OCI-LY7 (cell line): ENCODE data around the gene CDR2. TPM values are rescaled to one million over a fixed set of nuclear protein-coding genes. Genes with fewer than 3 reads are reported as not detected.

Experiments used
- BruUV-seq: library from RNA; stranded (reverse); fragments of 400-500 nt; replicated peaks from 2 replicates; lab custom pipeline; 2021; lab: Mats Ljungman, UMichigan
- CTCF ChIA-PET: fragments of 300-600 bp; sonication (Branson Sonifier 250); formaldehyde crosslinking; loops from one replicate; lab custom pipeline; 2022; ENCODE audit warnings: antibody characterized with exemption; ENCODE audit not compliant: unreplicated experiment; lab: Charles Lee
- POLR2A ChIA-PET: fragments of 300-600 bp; sonication (Branson Sonifier 250); formaldehyde crosslinking; loops from one replicate; lab custom pipeline; 2022; ENCODE audit warnings: antibody characterized with exemption; lab: Charles Lee
- DNase-seq: peaks from one replicate; pipeline ENCODE4 v3.0.0-alpha.2; 2015; ENCODE audit warnings: low spot score
- H2AFZ ChIP-seq: fragments of 200-600 bp; sonication (generic), shearing (Covaris generic); 2 replicates; pipeline ENCODE4 v1.6.1; 2014; ENCODE audit warnings: mild to moderate bottlenecking, antibody characterized with exemption, low read length, moderate library complexity
- H3K27ac ChIP-seq: fragments of 200-600 bp; sonication (generic); 2 replicates; pipeline ENCODE4 v1.5.1; 2014; ENCODE audit warnings: mixed run types, low read depth, mild to moderate bottlenecking, moderate library complexity, low read length, inconsistent platforms; ENCODE audit not compliant: poor library complexity, severe bottlenecking
- H3K36me3 ChIP-seq: fragments of 200-600 bp; sonication (generic); 2 replicates; pipeline ENCODE4 v1.6.1; 2014; ENCODE audit warnings: mild to moderate bottlenecking, antibody characterized with exemption, low read length, moderate library complexity, mixed read lengths; ENCODE audit not compliant: insufficient read depth
- H3K4me1 ChIP-seq: fragments of 200-600 bp; sonication (generic); 2 replicates; pipeline ENCODE4 v1.5.1; 2014; ENCODE audit warnings: mild to moderate bottlenecking, low read length; ENCODE audit not compliant: insufficient read depth, poor library complexity, severe bottlenecking
- H3K4me2 ChIP-seq: fragments of 200-600 bp; sonication (generic); 2 replicates; pipeline ENCODE4 v1.6.1; 2014; ENCODE audit warnings: mild to moderate bottlenecking, low read length
- H3K4me3 ChIP-seq: fragments of 200-600 bp; sonication (generic); 2 replicates; pipeline ENCODE4 v1.5.1; 2014; ENCODE audit warnings: mild to moderate bottlenecking, low read depth, low read length; ENCODE audit not compliant: poor library complexity, severe bottlenecking
- H3K79me2 ChIP-seq: fragments of 200-600 bp; sonication (generic); 2 replicates; pipeline ENCODE4 v1.6.1; 2016; ENCODE audit warnings: low read depth, mild to moderate bottlenecking, low read length, moderate library complexity, mixed read lengths; ENCODE audit not compliant: insufficient read depth
- H3K9me2 ChIP-seq: fragments of 200-600 bp; sonication (generic); 2 replicates; pipeline ENCODE4 v1.6.1; 2016; ENCODE audit warnings: mild to moderate bottlenecking, low read length, mixed read lengths; ENCODE audit not compliant: insufficient read depth
- H3K9me3 ChIP-seq: fragments of 200-600 bp; sonication (generic); 2 replicates; pipeline ENCODE4 v1.6.1; 2014; ENCODE audit warnings: mild to moderate bottlenecking, mixed run types, low read length, mixed read lengths
- H4K20me1 ChIP-seq: fragments of 200-600 bp; sonication (generic); 2 replicates; pipeline ENCODE4 v1.6.1; 2014; ENCODE audit warnings: mild to moderate bottlenecking, antibody characterized with exemption, low read length, moderate library complexity, mixed read lengths; ENCODE audit not compliant: insufficient read depth
- EZH2phosphoT487 ChIP-seq: fragments of 200-600 bp; sonication (generic); IDR thresholded peaks from 2 replicates; pipeline ENCODE4 v1.6.1; 2018; ENCODE audit warnings: low read depth, borderline replicate concordance, mild to moderate bottlenecking, mixed run types, antibody characterized with exemption, low read length, moderate library complexity, mixed read lengths
- intact Hi-C: fragments of 100-400 bp; cut with micrococcal nuclease; formaldehyde crosslinking; loops from one replicate; pipeline ENCODE4 v1.10.0; 2022; ENCODE audit not compliant: unreplicated experiment
- total RNA-seq, 2 experiments: library from RNA; depleted of rRNA in 1 of 2; stranded (reverse); fragments of >200 nt in 1 of 2; shearing (Covaris generic) in 1 of 2; gene quantifications; 2 replicates each; pipeline ENCODE4 v1.2.3, GENCODE V29; 2014 to 2022
- TF ChIP-seq, protein P1 (sequence below): fragments of 200-600 bp; sonication (generic); conservative IDR thresholded peaks from 2 replicates; pipeline ENCODE4 v1.5.1; 2014; ENCODE audit warnings: mild to moderate bottlenecking, antibody characterized with exemption, low read length, moderate library complexity, mixed read lengths

Gene CDR2
- total RNA-seq, 2 experiments from 2014 or later: 33.0 to 38.3 TPM

DNA sequence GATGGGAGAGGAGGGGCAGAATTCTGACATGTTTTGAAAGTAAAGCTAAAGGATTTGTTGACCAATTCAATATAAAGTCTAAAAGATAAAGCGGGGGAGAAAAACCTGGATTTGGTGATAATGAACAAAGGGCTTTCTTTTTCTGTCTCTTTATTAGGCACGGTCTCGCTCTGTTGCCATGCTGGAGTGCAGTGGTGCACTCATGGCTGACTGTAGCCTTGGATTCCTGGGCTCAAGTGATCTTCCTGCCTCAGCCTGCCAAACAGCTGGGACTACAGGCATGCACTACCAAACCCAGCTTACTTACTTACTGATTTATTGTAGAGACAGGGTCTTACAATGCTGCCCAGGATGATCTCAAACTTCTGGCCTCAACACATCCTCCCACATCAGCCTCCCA is 7.5 kb downstream of the CDR2 start:
- Histone ChIP-seq H3K4me2 (no peak overlapping the region), H3K4me3 (no peak overlapping the region), H3K27ac (no peak overlapping the region), H2AFZ (no peak overlapping the region), H3K79me2 (peaks cover 69% of the 10 kb centered on the region), H4K20me1 (peaks cover 10% of the 10 kb centered on the region; the same call in 1 of the 2 replicates), H3K9me2 (no peaks in the 10 kb centered on the region), H3K4me1 (peaks cover 35% of the 10 kb centered on the region), H3K9me3 (no peaks in the 10 kb centered on the region), H3K36me3 (peaks cover 93% of the 10 kb centered on the region)
- TF ChIP-seq EZH2phosphoT487: no peak
- TF ChIP-seq, protein P1, sequence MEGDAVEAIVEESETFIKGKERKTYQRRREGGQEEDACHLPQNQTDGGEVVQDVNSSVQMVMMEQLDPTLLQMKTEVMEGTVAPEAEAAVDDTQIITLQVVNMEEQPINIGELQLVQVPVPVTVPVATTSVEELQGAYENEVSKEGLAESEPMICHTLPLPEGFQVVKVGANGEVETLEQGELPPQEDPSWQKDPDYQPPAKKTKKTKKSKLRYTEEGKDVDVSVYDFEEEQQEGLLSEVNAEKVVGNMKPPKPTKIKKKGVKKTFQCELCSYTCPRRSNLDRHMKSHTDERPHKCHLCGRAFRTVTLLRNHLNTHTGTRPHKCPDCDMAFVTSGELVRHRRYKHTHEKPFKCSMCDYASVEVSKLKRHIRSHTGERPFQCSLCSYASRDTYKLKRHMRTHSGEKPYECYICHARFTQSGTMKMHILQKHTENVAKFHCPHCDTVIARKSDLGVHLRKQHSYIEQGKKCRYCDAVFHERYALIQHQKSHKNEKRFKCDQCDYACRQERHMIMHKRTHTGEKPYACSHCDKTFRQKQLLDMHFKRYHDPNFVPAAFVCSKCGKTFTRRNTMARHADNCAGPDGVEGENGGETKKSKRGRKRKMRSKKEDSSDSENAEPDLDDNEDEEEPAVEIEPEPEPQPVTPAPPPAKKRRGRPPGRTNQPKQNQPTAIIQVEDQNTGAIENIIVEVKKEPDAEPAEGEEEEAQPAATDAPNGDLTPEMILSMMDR: no peak
- ChIA-PET CTCF (no interaction called here), POLR2A (interaction anchor here (1.1 to 1.6 kb wide), 2 partner anchors 9 to 20 kb away, joined by 3 to 5 read pairs; no protein-coding TSS in a partner anchor)
- no peak for DNase-seq
- no TSS peak for BruUV-seq
- intact Hi-C loops: no loop called here

DNA sequence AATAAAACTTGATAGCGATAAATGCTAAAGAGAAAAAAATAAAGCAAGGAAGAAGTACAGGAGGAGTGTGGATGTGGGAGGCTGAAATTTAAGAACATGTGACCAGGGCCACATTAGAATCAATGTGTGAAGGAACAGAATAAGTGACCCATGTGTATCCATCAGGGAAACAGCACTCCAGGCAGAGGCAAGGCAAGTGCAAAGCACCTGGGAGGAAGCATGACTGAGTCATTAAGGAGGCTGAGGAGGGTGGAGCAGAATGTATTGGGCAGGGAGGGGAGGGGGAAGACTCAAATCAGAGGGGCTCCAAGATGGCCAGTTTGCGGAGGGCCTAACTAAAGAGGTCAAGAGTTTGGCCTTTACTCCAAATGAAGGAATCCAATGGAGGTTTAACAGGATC is 8.0 kb downstream of the CDR2 start:
- BruUV-seq: no TSS peak
- Histone ChIP-seq H3K79me2 (peaks cover 64% of the 10 kb centered on the region), H2AFZ (no peak overlapping the region), H3K4me3 (no peak overlapping the region), H3K4me2 (no peak overlapping the region), H3K4me1 (peaks cover 29% of the 10 kb centered on the region), H3K27ac (no peak overlapping the region), H3K9me2 (no peaks in the 10 kb centered on the region), H4K20me1 (peaks cover 10% of the 10 kb centered on the region; the same call in 1 of the 2 replicates), H3K9me3 (no peaks in the 10 kb centered on the region), H3K36me3 (peaks cover 91% of the 10 kb centered on the region)
- CTCF ChIA-PET: no interaction called here
- intact Hi-C loops: no loop called here
- DNase-seq: no peak
- POLR2A ChIA-PET: no interaction called here
- no peak for TF ChIP-seq EZH2phosphoT487
- TF ChIP-seq, protein P1: no peak

DNA sequence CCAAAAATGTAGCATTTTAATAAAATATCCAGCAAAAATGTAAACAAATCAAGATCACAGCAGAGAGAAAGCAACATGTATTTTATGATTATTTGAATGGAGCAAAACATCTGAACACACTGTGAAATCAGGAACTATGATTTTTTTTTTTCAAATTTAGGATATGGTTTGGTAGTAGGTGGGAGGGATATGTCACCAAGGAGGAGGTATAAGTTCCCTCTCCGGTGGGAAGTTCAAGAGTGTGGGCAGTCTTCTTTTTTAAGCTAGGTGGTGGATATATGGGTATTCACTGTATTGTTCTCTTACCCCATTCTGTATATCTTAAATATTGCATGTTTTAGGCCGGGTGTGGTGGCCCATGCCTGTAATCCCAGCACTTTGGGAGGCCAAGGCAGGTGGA is 10.2 kb downstream of the CDR2 start:
- BruUV-seq: no TSS peak
- TF ChIP-seq EZH2phosphoT487: no peak
- TF ChIP-seq, protein P1: no peak
- no peaks in the 10 kb centered on the region for H3K9me2 ChIP-seq
- H3K4me3 ChIP-seq: no peak overlapping the region
- H4K20me1 ChIP-seq: peaks cover under 1% of the 10 kb centered on the region; the same call in 1 of the 2 replicates
- ChIA-PET POLR2A (no interaction called here), CTCF (no interaction called here)
- no peak for DNase-seq
- peaks cover 93% of the 10 kb centered on the region for H3K36me3 ChIP-seq
- no peak overlapping the region for H3K4me2 ChIP-seq
- peaks cover 10% of the 10 kb centered on the region for H3K4me1 ChIP-seq
- H3K79me2 ChIP-seq: peaks cover 52% of the 10 kb centered on the region
- H3K9me3 ChIP-seq: no peaks in the 10 kb centered on the region
- H2AFZ ChIP-seq: no peak overlapping the region
- H3K27ac ChIP-seq: no peak overlapping the region
- intact Hi-C loops: no loop called here
